GM18909 (cell line): ENCODE data around the gene SLC25A36.
"Not testable (repeated sequence)": the region's sequence is repeated elsewhere in the genome, so short reads cannot be mapped to it uniquely, and the experiment has no call there.

ENCODE experiments used
- ATAC-seq: cut with Tn5 transposase; IDR thresholded peaks from one replicate; pipeline ENCODE4 v1.9.1; 2021; ENCODE audit warnings: mild to moderate bottlenecking; ENCODE audit not compliant: unreplicated experiment, poor library complexity

SLC25A36 gene

GRCh38 chr3:140929446-140929845 is 12.2 kb upstream of the SLC25A36 start:
- no peak for ATAC-seq

GRCh38 chr3:140931016-140931454 is 10.6 kb upstream of the SLC25A36 start:
- ATAC-seq = no peak

- no peak for ATAC-seq
Observed at GRCh38 chr3:140931801-140932200, 9.8 kb upstream of the SLC25A36 start.

GRCh38 chr3:140933109-140933508 is 8.5 kb upstream of the SLC25A36 start:
- no peak for ATAC-seq

GRCh38 chr3:140933552-140933951 is 8.1 kb upstream of the SLC25A36 start:
- no peak for ATAC-seq

- not testable (repeated sequence) for ATAC-seq
Observed at GRCh38 chr3:140939305-140939704, 2.3 kb upstream of the SLC25A36 start.

- no peak for ATAC-seq
Observed at GRCh38 chr3:140941090-140941433, 574 bp upstream of the SLC25A36 start.

GRCh38 chr3:140942221-140943104 is 827 bp downstream of the SLC25A36 start:
- ATAC-seq = peak; percentile 56

GRCh38 chr3:140943781-140944552 is 2.3 kb downstream of the SLC25A36 start:
- no peak for ATAC-seq

GRCh38 chr3:140948460-140949249 is 7.0 kb downstream of the SLC25A36 start:
- ATAC-seq = no peak

- ATAC-seq = no peak
Observed at GRCh38 chr3:140950144-140950543, 8.5 kb downstream of the SLC25A36 start.

GRCh38 chr3:140950863-140951262 is 9.2 kb downstream of the SLC25A36 start:
- no peak for ATAC-seq

- not testable (repeated sequence) for ATAC-seq
Observed at GRCh38 chr3:140951750-140952149, 10.1 kb downstream of the SLC25A36 start.

- no peak for ATAC-seq
Observed at GRCh38 chr3:140953028-140953960, 11.7 kb downstream of the SLC25A36 start.

- ATAC-seq = no peak
Observed at GRCh38 chr3:140954576-140954975, 12.9 kb downstream of the SLC25A36 start.

GRCh38 chr3:140955645-140956044 is 14.0 kb downstream of the SLC25A36 start:
- ATAC-seq = no peak

GRCh38 chr3:140956058-140956835 is 14.6 kb downstream of the SLC25A36 start:
- no peak for ATAC-seq

- ATAC-seq = no peak
Observed at GRCh38 chr3:140972833-140973232, 31.2 kb downstream of the SLC25A36 start.

GRCh38 chr3:140974900-140975299 is 33.3 kb downstream of the SLC25A36 start:
- ATAC-seq = no peak
